ENCODE data around the gene SLITRK3.

Gene SLITRK3, protein sequence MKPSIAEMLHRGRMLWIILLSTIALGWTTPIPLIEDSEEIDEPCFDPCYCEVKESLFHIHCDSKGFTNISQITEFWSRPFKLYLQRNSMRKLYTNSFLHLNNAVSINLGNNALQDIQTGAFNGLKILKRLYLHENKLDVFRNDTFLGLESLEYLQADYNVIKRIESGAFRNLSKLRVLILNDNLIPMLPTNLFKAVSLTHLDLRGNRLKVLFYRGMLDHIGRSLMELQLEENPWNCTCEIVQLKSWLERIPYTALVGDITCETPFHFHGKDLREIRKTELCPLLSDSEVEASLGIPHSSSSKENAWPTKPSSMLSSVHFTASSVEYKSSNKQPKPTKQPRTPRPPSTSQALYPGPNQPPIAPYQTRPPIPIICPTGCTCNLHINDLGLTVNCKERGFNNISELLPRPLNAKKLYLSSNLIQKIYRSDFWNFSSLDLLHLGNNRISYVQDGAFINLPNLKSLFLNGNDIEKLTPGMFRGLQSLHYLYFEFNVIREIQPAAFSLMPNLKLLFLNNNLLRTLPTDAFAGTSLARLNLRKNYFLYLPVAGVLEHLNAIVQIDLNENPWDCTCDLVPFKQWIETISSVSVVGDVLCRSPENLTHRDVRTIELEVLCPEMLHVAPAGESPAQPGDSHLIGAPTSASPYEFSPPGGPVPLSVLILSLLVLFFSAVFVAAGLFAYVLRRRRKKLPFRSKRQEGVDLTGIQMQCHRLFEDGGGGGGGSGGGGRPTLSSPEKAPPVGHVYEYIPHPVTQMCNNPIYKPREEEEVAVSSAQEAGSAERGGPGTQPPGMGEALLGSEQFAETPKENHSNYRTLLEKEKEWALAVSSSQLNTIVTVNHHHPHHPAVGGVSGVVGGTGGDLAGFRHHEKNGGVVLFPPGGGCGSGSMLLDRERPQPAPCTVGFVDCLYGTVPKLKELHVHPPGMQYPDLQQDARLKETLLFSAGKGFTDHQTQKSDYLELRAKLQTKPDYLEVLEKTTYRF

DNA sequence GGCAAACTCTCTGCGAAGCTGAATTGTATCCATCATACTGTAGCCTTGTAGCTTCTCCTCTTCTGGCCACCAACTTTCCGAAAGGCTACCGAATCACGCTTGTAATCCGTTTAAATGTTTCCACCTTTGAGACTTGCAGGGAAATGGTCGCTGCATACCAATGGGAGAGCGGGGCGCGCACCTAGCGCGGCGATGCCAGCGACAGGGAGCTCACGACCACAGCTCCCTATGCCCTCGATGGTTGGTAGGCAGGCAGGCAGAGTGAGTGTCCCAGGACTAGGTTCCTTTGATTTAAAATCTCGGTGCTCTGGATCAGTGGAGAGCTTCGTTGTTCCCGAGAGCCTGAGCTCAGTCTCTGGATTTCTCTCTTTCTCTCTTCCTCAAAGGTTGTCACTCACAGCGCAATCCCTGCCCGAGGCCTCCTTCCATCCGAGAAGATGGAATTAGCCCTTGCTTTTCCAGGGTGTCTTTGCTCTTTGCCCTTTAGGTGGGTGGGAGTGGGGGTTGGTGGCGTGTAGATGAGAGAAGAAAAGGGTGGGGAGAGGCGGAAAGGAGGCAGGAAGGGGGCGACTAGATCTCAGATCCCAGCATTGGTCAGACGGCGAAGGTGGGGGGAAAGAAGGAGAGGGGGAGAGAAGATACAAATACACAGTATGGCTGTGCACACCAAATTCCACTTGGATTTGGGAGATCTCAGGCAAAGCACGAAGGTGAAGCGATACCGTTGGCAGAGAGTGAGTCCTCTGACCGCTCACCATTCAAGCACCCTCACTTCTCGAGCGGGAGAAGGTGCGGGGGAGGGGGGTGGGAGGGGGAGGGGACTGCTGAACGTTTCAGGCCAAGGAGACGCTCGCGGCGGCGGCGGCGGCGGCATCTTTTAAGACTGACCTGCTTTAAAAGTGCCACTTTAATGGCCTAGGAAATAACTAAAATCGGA is at the start of gene SLITRK3:
Gene SLITRK3 (minus strand): TSS at position 745 of the 937 bp plus-strand sequence. CDS start 5,554 bp downstream, outside the sequence.
- DNase-seq (ENCODE audit: low spot score) = no peak

DNA sequence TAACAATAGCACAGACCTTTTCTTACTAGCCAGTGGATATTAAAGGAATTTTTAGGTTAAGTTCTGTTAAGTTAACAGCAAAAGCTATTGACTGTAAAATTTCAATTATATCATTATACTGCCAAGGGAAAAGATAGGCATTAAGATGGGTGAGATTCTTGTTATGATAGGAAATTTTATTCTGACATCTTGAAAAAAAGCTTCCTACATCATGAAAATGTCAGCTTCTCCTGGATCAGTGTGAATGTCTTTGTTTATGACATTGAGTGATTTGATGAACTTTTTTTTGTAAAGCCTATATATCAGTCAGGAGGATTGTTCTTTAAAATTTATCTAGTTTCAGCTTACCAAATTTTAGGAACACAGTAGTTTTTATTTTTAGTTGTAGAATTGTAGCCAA is 47.4 kb upstream of the SLITRK3 start:
- DNase-seq (ENCODE audit: low spot score) = no peak

DNA sequence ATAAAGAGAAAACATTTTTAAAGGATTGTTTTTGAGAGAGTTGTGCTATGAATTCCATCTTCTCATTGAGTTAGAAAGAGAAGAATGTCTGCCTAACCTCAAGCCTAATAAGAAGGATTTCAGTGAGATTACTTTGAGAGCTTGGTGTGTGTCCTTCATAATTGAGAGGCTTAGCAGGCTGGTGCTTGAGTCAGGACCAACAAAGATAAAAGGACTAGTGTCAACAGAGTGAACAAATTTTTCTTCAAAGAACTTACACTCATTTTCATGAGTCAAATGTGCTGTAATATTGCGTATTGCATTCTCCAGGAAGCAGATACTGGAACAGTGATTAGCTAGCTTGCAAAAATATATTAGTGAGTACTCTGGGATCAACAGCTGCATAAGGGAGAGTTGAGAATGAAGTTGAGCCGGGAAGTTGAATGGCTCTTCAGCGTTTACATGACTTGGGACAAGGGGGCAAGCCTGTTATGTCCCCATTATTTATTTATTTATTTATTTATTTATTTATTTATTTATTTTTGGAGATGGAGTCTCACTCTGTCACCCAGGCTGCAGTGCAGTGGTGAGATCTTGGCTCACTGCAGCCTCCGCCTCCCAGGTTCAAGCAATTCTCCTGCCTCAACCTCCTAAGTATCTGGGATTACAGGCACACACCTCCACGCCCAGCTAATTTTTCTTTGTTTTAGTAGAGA is 37.5 kb upstream of the SLITRK3 start:
- no peak for DNase-seq (ENCODE audit: low spot score)

DNA sequence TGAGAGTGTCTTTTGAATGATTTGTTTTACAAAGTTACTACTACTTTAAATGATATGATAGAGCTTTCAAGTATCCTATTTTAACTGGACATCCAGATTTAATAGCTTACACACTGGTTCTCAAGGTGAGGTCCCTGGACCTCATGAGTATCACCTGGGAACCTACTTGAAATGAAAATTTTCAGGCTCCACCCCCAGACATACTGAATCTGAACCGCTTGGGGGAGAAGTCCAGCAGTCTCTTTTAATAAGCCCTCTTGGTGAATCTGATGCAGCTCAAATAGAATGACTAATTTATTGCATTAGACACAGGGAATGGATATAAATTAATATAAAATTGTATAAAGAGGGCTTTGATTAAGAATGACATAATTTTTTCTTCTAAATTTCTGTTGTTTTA is 29.4 kb upstream of the SLITRK3 start:
- no peak for DNase-seq (ENCODE audit: low spot score)

DNA sequence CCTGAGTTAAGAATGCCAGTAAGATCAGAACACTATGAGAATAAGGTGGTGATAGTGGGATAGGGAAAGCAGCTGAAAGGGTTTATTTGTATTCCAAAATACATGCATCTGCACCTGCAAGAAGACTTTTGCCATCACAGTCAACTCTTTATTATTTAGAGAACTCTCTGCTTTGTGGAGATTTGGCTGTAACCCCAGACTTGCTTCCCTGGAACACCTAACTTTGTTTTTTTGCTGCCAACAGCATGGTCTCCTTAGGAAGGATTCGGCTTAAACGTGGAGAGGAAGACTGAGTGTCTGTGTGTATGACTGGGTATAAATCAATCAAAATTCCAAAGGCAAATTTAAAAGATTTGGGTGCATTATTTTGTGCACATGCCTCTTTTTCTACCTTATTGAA is 21.6 kb upstream of the SLITRK3 start:
- no peak for DNase-seq (ENCODE audit: low spot score)

DNA sequence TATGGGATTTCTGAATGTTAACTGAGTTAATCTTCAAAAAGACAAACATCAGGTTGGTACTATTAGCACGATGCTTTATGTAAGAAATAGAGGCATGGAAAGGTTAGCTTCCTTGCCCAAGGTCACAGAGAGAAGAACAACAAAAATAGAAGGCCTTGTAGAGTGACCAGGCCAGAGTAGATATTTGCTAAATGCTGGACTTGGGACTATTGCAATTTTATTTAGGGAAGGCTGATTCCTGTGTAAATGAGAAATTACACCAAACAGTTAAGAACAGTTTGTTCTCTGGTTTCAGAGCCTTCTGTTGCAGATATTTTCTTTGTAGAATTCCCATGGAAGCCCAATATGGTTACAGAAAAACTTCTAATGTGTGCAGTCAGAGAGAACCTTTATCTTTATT is 16.4 kb upstream of the SLITRK3 start:
- DNase-seq (ENCODE audit: low spot score) = no peak

DNA sequence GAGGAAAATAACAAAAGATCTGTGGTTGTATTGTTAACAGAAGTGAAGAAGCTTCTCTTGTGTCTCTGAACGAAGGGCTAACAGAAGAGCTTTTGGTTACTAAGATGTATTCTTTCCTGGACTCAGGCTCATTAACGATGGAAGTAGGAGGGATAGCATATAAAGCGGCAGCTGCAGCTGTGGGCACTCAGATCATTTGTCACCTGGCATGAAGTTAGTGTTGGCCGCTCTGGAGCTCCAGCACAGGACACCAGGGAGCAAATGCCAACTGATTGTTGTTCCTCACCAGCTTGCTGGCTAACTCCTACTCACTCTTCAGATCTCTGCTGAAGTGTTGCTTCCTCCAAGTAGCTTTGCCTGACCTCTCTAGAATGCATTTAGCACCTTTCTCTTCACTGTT is 15.5 kb upstream of the SLITRK3 start:
- no peak for DNase-seq (ENCODE audit: low spot score)

DNA sequence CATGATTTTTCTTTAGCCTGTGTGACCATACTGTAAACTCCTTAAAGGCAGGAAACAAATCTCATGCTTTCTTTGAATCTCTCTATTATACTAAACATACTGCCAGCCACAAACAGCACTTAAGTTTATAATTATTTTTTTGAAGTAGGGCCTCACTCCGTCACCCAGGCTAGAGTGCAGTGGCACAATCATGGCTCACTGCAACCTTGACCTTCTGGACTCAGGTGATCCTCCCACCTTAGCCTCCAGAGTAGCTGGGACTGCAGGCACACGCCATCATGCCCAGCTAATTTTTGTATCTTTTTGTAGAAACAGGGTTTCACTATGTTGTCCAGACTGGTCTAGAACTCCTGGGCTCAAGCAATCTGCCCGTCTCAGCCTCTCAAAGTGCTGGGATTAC is 14.5 kb upstream of the SLITRK3 start:
- DNase-seq (ENCODE audit: low spot score) = no peak

DNA sequence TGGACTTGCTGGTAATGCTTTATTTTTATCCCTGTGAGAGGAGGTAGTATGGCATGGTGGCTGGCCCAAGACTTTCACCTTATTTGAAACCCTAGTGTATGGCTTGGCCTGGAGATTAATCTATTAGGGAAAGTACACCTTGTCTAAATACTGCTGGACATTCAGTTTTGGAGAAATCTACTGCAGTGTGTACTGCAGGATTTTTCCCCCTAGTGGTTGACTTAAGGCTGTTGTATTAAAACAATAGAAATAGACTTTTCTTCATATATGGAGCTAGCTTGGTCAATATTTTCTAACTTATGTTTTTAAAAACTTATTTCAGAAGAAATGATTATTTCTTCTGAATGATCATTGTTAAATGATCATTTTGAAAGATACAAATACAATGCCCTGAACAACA is 13.9 kb upstream of the SLITRK3 start:
- DNase-seq (ENCODE audit: low spot score) = no peak

DNA sequence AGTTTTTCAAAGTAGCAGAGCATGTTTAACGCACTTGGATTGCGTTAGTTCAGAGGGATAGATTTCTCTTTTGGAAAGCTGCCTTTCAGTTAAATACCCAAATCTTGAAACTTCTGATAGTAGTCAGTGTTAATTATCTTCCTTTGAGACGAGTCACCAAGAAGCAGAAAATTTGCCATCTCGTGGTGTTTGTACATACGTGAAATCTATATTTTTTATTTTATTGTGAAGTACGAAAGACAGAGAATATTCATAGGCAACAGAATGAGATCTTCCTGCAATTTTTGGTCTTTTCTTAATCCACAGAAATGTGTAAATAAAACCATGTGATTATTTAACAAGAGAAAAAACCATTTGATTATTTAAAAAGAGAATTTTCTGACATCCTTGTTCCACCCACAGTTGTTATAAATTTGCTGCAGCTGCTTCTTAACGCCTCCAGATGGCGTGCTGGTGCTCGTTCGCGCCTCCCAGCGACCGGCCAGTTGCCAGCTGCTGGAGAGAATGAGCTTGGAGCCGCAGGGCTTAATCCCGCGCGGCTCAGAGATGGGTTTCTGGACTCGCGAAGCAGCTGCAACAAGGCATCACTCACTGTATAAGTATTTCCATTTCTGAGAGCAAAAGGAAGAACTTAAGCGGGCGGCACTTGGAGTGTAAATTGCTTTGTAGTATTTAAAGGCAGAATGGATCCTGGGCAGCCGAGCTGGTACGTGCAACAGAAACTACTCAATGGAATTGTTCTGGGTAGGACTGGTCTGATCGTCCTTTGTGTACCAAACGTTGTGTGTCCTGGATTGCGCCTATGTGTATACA is 10.5 kb upstream of the SLITRK3 start:
- DNase-seq (ENCODE audit: low spot score) = peak; percentile 85

DNA sequence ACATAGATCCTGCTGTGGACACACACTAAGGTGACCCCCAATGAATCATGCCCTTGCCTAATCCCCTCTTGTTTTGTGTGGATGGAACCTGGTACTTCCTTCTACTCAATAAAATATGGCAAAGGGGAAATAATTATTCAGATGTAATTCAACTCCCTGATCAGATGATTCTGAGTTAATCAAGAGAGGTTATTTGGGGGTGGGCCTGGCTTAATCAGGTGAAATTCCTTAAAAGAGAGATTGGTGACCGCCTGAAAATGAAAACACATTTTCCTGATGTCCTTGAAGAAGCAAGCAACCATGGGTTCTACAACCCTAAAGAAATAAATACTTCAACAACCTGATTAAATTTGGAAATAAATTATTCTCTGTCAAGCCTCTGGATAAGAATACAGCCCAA is 8.3 kb upstream of the SLITRK3 start:
- DNase-seq (ENCODE audit: low spot score) = no peak

DNA sequence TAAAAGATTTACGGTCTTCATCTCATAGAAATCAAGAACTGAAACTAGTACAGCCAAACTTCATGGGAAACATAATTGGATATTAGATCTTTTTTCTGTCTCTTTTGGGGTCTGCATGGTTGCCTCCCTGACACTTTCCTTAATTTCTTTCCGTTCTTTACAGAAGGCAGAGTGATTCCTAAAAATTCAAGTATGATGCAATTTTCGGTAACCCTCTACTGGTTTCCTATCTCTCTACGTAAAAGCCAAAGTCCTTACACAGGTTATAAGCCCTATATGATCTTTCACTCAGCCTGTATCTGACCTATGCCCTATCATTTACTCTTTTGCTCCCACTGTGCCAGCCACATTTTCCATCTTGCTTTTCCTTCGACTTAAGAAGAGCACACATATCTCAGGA is 6.8 kb upstream of the SLITRK3 start:
- DNase-seq (ENCODE audit: low spot score) = no peak

DNA sequence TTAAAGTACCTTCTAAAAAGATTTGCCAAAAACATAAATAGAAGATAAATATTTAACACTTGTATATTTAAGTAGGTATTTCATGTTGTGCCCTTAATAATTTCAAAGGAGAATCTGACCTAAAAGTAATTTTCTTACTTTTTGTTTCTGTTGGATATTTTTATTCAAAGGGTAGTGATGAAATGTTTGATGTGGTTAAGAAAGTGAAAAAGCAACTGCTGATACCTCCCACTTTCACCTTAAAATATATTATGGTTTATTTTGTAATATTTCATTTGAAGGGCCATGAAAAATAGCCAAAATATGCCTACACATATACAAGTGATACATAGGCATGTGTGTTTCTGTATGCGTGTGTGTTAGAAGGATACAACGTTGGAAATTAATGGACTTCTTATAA is 5.8 kb upstream of the SLITRK3 start:
- no peak for DNase-seq (ENCODE audit: low spot score)

DNA sequence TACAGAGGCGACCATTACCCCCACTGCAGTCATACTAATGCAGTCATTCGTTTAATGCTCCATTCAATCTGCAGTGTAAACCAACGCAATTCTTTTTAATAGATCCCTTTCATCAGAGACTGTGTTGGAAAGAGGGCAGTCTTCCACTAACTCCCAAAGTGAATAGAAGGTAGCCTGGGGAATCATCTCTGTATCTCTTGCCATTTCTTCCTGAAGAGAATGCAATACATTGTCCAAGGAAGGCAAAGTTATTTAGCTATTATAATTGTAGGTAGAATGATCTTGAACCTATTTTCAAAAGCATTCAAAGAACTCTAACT is 1.3 kb upstream of the SLITRK3 start:
- no peak for DNase-seq (ENCODE audit: low spot score)

DNA sequence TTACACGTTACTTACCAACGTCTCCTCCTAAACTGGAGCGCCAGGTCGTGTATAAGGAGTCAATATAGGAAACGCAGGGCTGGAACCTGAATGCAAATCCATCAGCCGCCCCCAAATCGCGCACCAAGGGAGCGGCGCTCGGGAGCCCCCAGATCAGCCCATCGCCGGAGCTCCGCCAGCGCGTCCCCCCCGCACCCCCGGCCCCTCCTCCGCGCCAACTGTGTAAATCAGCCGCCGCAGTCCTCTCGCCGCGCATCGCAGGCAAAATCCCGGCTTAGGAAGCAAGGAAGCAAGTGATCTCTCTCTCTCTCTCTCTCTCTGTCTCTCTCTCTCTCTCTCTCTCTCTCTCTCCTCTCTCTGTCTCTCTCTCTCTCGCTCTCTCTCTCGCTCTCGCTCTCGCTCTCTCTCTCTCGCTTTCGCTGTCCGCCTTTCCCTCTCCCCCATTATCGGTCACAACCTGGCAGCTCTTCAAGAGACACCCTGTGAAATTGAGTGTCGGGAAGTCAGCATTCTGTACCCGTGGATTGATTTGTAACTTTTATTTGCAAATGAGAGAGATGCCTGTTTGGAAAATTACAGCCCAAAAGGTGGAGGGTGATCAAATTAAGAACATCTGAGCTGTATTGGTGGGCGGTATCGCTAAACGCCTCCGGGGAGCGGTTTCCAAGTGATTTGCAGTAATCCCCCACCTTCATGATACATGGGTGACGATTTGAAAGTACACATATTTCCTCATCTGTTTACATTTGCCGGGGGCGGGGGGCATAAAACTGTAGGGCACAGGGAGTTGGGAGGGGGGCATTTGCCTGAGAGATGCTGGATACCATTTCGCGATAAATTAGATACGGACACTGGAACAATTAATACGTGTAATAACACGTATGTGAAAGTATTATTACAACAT is 645 bp upstream of the SLITRK3 start:
- no peak for DNase-seq (ENCODE audit: low spot score)

DNA sequence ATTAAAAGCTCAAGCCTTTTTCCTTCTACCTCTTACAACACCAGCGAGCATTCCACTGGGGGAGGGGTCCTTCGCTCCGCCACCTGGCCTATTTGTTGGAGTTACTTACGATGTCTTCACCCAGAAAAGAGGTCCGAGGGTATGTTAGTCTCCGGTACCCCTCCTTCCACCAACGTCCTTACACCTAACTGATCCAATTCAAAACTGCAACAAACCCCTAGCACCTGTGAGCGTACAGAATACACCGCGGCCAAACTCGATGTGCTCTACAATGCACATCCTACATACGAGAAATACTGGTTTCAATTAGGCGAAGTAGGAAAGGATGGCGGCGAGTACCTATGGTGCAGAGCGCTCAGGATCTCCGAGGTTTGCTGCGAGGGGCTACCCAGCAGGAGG is 944 bp downstream of the SLITRK3 start:
- no peak for DNase-seq (ENCODE audit: low spot score)

DNA sequence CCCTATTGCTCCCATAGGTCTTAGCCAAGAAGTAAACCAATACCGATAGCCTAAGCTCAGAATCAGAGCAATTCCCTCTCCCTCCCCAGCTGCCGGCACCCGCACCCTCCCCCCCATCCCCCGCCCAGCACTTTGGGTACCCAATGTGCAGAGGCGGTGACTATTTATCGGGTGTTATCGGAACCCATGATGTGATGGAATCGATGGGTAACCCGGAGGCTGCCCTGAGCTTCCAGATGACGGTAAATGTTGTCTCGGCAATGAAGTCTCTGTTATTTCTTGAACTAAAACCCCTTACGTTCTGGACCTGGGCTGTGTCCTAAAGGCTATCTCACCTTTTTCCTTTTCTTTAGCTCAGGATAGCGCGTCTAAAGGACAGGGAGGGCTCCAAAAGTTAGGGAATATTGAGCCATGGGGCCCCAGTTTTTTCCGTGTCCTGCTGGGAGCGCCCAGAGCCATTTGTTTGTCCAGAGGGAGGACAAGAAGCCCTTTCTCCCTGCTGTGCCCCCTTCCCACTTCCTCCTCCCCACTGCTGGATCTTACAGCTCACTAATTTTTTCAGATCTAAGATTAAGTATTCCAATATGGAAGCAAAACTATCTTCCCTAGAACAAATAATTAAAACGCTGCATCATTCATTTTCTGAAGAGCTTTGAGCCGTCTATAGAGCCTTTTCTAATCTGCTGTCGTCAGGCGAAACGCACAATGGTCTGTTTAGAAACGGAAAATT is 1.5 kb downstream of the SLITRK3 start:
- DNase-seq (ENCODE audit: low spot score) = no peak

DNA sequence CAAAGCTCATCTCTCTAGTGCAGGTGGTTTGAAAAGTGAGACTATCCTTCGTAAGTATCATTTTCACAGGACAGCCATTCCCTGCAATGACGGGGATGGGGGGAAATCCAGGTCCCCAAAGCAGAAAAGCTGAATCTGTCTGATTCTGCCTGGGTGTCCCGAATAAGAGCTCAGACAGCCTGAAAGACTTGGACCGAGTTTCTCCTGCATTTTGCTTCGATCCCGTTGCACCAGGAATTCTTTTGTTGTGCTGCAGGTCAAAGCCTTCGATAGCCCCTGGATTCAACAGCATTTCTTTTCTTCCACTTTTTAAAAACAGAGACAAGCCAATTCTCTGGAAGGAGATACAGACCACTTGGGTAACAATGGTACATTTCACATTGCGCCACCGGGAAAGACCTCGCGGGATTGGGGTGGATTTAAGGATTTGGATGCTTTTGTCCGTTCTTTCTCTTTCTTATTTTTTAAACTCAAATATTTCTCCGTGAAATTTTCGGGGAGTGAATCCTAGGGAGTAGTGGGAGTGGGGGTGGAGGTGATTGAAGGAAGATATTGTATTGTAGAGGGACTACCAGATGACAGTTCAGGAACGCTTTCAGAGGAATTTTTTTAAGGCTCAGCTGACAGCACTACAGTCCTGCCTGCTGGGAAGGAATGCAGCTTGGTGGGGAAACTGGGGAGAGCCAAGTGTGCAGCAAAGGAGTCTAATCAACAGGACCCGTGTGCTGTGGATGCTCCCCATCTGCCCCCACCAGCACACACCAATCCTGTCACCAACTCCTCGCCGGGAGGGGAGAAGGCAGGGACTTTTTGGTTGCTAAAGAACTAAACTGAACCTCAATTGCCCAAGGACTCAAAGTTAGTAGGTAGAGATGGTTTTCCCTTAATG is 2.6 kb downstream of the SLITRK3 start:
- no peak for DNase-seq (ENCODE audit: low spot score)
